HepG2 (cell line): Measurements from ENCODE around the gene CCSER1. TPM values are rescaled to one million over a fixed set of nuclear protein-coding genes. Genes with fewer than 3 reads are reported as not detected.

ENCODE experiments used
- EZH2 ChIP-seq: conservative IDR thresholded peaks from 2 replicates; pipeline ENCODE4 v1.6.1; 2012; ENCODE audit warnings: mild to moderate bottlenecking, low read depth, low read length, moderate library complexity
- GABPB1 ChIP-seq: IDR thresholded peaks from 2 replicates; pipeline ENCODE4 v1.6.1; 2016; ENCODE audit warnings: mild to moderate bottlenecking, missing genetic modification reagents, moderate library complexity, missing compliant biosample characterization
- KLF9 ChIP-seq: IDR thresholded peaks from 2 replicates; pipeline ENCODE4 v1.6.1; 2016; ENCODE audit warnings: low read depth
- KMT2B ChIP-seq: IDR thresholded peaks from 2 replicates; pipeline ENCODE4 v1.6.1; 2016; ENCODE audit warnings: missing genetic modification reagents, missing compliant biosample characterization
- RCOR2 ChIP-seq: IDR thresholded peaks from 2 replicates; pipeline ENCODE4 v1.6.1; 2016; ENCODE audit warnings: missing biosample characterization, missing genetic modification reagents
- ZBTB3 ChIP-seq: sonication (generic); formaldehyde crosslinking; IDR thresholded peaks from 2 replicates; pipeline ENCODE4 v1.4.0; 2020; ENCODE audit warnings: low read depth, mild to moderate bottlenecking, moderate library complexity, missing genetic modification reagents, borderline replicate concordance
- ZNF337 ChIP-seq: sonication (generic); formaldehyde crosslinking; IDR thresholded peaks from 2 replicates; pipeline ENCODE4 v1.5.1; 2020; ENCODE audit warnings: missing genetic modification reagents, low read depth, mild to moderate bottlenecking, borderline replicate concordance
- ZNF431 ChIP-seq: sonication (generic); formaldehyde crosslinking; IDR thresholded peaks from 2 replicates; pipeline ENCODE4 v1.9.0; 2022; ENCODE audit warnings: missing genetic modification reagents, low read depth, mild to moderate bottlenecking, borderline replicate concordance
- ZNF879 ChIP-seq: sonication (generic); formaldehyde crosslinking; IDR thresholded peaks from 2 replicates; pipeline ENCODE4 v1.8.1; 2023; ENCODE audit warnings: missing genetic modification reagents
- polyA plus RNA-seq, 8 experiments: library from polyadenylated mRNA; depleted of rRNA in 3 of 8; stranded (reverse) in 7 of 8; unstranded in 1 of 8; fragments of >200 nt; fragmentation: Illumina TruSeq in 4 of 8; extraction: Trizol in 4 of 8; gene quantifications; 2 replicates each; pipeline versions ENCODE4 v1.2.1 to v1.2.3, GENCODE V29; 2011 to 2016; ENCODE audit warnings: low read depth in 4 of 8, missing spikeins in 1 of 8, mixed read lengths in 1 of 8; ENCODE audit not compliant: insufficient read depth in 1 of 8
- total RNA-seq, 5 experiments: library from RNA; depleted of rRNA; stranded (reverse); fragments of >200 nt; fragmentation: Illumina TruSeq; extraction: Trizol; gene quantifications; 2 replicates each; pipeline ENCODE4 v1.2.3, GENCODE V29; 2016; ENCODE audit warnings: low read depth in 1 of 5
- TF ChIP-seq, protein P1 (sequence below): sonication (generic); formaldehyde crosslinking; IDR thresholded peaks from 2 replicates; pipeline ENCODE4 v1.4.0; 2020; ENCODE audit warnings: missing genetic modification reagents
- TF ChIP-seq, protein P2 (sequence below): sonication (generic); formaldehyde crosslinking; IDR thresholded peaks from 2 replicates; pipeline ENCODE4 v1.4.0; 2020; ENCODE audit warnings: mild to moderate bottlenecking, missing genetic modification reagents, borderline replicate concordance
- TF ChIP-seq, protein P3 (sequence below): sonication (generic); formaldehyde crosslinking; IDR thresholded peaks from 2 replicates; pipeline ENCODE4 v1.9.0; 2021; ENCODE audit warnings: missing genetic modification reagents, mild to moderate bottlenecking, borderline replicate concordance
- TF ChIP-seq, protein P4 (sequence below): sonication (generic); formaldehyde crosslinking; IDR thresholded peaks from 2 replicates; pipeline ENCODE4 v1.4.0; 2020; ENCODE audit warnings: missing genetic modification reagents, borderline replicate concordance

Gene CCSER1
- total and polyA plus RNA-seq, 2 of the 13 experiments (the other 11 are each of a cell fraction or from before 2014, with no cell fraction given), result not detected

DNA sequence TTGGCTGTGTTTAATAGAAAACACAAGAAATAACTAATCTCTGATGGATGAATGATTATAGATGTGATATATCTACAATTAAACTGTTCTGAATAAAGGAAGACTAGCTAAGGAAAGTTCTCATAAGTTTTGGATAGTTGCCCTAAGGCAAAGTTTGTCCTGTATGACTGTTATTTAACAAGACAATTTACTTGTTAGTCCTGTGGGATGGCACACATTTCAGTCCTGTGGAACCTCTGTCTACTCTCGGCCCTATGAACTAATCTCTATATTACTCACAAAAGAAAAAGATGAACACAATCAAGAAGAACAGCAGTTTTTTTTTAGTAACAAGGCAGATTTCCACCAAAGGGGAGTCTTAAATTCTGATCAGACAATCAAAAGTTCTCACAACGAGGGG is 314.6 kb downstream of the CCSER1 start (continued):
- TF ChIP-seq, protein P1, sequence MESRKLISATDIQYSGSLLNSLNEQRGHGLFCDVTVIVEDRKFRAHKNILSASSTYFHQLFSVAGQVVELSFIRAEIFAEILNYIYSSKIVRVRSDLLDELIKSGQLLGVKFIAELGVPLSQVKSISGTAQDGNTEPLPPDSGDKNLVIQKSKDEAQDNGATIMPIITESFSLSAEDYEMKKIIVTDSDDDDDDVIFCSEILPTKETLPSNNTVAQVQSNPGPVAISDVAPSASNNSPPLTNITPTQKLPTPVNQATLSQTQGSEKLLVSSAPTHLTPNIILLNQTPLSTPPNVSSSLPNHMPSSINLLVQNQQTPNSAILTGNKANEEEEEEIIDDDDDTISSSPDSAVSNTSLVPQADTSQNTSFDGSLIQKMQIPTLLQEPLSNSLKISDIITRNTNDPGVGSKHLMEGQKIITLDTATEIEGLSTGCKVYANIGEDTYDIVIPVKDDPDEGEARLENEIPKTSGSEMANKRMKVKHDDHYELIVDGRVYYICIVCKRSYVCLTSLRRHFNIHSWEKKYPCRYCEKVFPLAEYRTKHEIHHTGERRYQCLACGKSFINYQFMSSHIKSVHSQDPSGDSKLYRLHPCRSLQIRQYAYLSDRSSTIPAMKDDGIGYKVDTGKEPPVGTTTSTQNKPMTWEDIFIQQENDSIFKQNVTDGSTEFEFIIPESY (CRISPR knock-in tag), result no peak
- TF ChIP-seq KLF9 (no peak), ZNF337 (CRISPR knock-in tag) (no peak), GABPB1 (CRISPR knock-in tag) (no peak), ZBTB3 (CRISPR knock-in tag) (no peak), RCOR2 (CRISPR knock-in tag) (no peak), ZNF431 (no peak), KMT2B (no peak), ZNF879 (CRISPR knock-in tag) (no peak), EZH2 (no peak)
- TF ChIP-seq, protein P2, sequence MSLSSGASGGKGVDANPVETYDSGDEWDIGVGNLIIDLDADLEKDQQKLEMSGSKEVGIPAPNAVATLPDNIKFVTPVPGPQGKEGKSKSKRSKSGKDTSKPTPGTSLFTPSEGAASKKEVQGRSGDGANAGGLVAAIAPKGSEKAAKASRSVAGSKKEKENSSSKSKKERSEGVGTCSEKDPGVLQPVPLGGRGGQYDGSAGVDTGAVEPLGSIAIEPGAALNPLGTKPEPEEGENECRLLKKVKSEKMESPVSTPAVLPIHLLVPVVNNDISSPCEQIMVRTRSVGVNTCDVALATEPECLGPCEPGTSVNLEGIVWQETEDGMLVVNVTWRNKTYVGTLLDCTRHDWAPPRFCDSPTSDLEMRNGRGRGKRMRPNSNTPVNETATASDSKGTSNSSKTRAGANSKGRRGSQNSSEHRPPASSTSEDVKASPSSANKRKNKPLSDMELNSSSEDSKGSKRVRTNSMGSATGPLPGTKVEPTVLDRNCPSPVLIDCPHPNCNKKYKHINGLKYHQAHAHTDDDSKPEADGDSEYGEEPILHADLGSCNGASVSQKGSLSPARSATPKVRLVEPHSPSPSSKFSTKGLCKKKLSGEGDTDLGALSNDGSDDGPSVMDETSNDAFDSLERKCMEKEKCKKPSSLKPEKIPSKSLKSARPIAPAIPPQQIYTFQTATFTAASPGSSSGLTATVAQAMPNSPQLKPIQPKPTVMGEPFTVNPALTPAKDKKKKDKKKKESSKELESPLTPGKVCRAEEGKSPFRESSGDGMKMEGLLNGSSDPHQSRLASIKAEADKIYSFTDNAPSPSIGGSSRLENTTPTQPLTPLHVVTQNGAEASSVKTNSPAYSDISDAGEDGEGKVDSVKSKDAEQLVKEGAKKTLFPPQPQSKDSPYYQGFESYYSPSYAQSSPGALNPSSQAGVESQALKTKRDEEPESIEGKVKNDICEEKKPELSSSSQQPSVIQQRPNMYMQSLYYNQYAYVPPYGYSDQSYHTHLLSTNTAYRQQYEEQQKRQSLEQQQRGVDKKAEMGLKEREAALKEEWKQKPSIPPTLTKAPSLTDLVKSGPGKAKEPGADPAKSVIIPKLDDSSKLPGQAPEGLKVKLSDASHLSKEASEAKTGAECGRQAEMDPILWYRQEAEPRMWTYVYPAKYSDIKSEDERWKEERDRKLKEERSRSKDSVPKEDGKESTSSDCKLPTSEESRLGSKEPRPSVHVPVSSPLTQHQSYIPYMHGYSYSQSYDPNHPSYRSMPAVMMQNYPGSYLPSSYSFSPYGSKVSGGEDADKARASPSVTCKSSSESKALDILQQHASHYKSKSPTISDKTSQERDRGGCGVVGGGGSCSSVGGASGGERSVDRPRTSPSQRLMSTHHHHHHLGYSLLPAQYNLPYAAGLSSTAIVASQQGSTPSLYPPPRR (CRISPR knock-in tag), result no peak
- TF ChIP-seq, protein P3, sequence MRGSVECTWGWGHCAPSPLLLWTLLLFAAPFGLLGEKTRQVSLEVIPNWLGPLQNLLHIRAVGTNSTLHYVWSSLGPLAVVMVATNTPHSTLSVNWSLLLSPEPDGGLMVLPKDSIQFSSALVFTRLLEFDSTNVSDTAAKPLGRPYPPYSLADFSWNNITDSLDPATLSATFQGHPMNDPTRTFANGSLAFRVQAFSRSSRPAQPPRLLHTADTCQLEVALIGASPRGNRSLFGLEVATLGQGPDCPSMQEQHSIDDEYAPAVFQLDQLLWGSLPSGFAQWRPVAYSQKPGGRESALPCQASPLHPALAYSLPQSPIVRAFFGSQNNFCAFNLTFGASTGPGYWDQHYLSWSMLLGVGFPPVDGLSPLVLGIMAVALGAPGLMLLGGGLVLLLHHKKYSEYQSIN (CRISPR knock-in tag), result no peak
- TF ChIP-seq, protein P4, sequence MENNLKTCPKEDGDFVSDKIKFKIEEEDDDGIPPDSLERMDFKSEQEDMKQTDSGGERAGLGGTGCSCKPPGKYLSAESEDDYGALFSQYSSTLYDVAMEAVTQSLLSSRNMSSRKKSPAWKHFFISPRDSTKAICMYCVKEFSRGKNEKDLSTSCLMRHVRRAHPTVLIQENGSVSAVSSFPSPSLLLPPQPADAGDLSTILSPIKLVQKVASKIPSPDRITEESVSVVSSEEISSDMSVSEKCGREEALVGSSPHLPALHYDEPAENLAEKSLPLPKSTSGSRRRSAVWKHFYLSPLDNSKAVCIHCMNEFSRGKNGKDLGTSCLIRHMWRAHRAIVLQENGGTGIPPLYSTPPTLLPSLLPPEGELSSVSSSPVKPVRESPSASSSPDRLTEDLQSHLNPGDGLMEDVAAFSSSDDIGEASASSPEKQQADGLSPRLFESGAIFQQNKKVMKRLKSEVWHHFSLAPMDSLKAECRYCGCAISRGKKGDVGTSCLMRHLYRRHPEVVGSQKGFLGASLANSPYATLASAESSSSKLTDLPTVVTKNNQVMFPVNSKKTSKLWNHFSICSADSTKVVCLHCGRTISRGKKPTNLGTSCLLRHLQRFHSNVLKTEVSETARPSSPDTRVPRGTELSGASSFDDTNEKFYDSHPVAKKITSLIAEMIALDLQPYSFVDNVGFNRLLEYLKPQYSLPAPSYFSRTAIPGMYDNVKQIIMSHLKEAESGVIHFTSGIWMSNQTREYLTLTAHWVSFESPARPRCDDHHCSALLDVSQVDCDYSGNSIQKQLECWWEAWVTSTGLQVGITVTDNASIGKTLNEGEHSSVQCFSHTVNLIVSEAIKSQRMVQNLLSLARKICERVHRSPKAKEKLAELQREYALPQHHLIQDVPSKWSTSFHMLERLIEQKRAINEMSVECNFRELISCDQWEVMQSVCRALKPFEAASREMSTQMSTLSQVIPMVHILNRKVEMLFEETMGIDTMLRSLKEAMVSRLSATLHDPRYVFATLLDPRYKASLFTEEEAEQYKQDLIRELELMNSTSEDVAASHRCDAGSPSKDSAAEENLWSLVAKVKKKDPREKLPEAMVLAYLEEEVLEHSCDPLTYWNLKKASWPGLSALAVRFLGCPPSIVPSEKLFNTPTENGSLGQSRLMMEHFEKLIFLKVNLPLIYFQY (CRISPR knock-in tag), result no peak
